Natural killer cell (primary cell): ENCODE measurements around the gene DLL1. TPM values are rescaled to one million over a fixed set of nuclear protein-coding genes. Genes with fewer than 3 reads are reported as not detected.

Experiments
- ATAC-seq, 3 donors: fragments of 150-1000 bp in 2 of 3; fragments of 200-7000 bp in 1 of 3; cut with Tn5 transposase; 1 replicate in 1 of 3; 2 replicates in 2 of 3; pipeline ENCODE4 v1.10.0; 2021; ENCODE audit warnings: mild to moderate bottlenecking in 2 of 3, moderate library complexity in 2 of 3
- DNase-seq, 2 donors: peaks; one replicate each; pipeline versions ENCODE4 v3.0.0 to v3.0.0-alpha.2; 2013 to 2021; ENCODE audit warnings: mixed read lengths in 1 of 2
- H3K27ac ChIP-seq: one replicate; pipeline ENCODE4 v1.5.1; 2013; ENCODE audit warnings: mild to moderate bottlenecking, low read length
- H3K27me3 ChIP-seq: one replicate; pipeline ENCODE4 v1.6.1; 2013; ENCODE audit warnings: low read length; ENCODE audit not compliant: control insufficient read depth, insufficient read depth
- H3K36me3 ChIP-seq: one replicate; pipeline ENCODE4 v1.6.1; 2013; ENCODE audit warnings: low read length; ENCODE audit not compliant: control insufficient read depth, insufficient read depth
- H3K4me1 ChIP-seq: one replicate; pipeline ENCODE4 v1.6.1; 2013; ENCODE audit warnings: low read length; ENCODE audit not compliant: control insufficient read depth, insufficient read depth
- H3K4me3 ChIP-seq: one replicate; pipeline ENCODE4 v1.5.1; 2013; ENCODE audit warnings: low read length
- H3K9me3 ChIP-seq: one replicate; pipeline ENCODE4 v1.6.1; 2013; ENCODE audit warnings: low read length; ENCODE audit not compliant: control insufficient read depth, insufficient read depth
- H3K27ac Mint-ChIP-seq, 2 donors: one replicate each; pipeline ENCODE4 v1.8.0; 2022; ENCODE audit warnings: mild to moderate bottlenecking in 2 of 2, mixed read lengths in 2 of 2, moderate library complexity in 1 of 2
- H3K27me3 Mint-ChIP-seq, 2 donors: one replicate each; pipeline ENCODE4 v1.8.0; 2022; ENCODE audit warnings: low read depth in 2 of 2, mixed read lengths in 2 of 2
- H3K36me3 Mint-ChIP-seq: one replicate; pipeline ENCODE4 v1.8.0; 2022; ENCODE audit warnings: mixed read lengths
- H3K4me1 Mint-ChIP-seq, 2 donors: one replicate each; pipeline ENCODE4 v1.8.0; 2022; ENCODE audit warnings: mixed read lengths in 2 of 2
- H3K4me3 Mint-ChIP-seq: one replicate; pipeline ENCODE4 v1.8.0; 2022; ENCODE audit warnings: mild to moderate bottlenecking, moderate library complexity, mixed read lengths
- H3K9me3 Mint-ChIP-seq, 2 donors: one replicate each; pipeline ENCODE4 v1.8.0; 2022; ENCODE audit warnings: mixed read lengths in 2 of 2
- WGBS: methylation state at CpG from one replicate; pipeline ENCODE4 v1.1.7; 2013; ENCODE audit warnings: missing lambda C conversion rate; ENCODE audit not compliant: insufficient coverage; 5-methylcytosine and 5-hydroxymethylcytosine counted together
- intact Hi-C: fragments of 100-400 bp; cut with micrococcal nuclease; formaldehyde crosslinking; loops from one replicate; pipeline ENCODE4 v1.14.2; 2022
- total RNA-seq, 4 donors: library from RNA; stranded (reverse); fragments of 120-200 nt in 1 of 4; gene quantifications; one replicate each; pipeline versions ENCODE4 v1.2.3 to v1.2.4, GENCODE V29; 2013 to 2022
- TF ChIP-seq, protein P1 (sequence below): fragments of 200-600 bp; IDR thresholded peaks from one replicate; pipeline ENCODE4 v1.8.0; 2022; ENCODE audit warnings: antibody characterized with exemption

The DLL1 gene
- total RNA-seq, 3 donors from 2014 or later (not counting 1 experiment from before 2014, with no cell fraction given) = 4.3 to 16.9 (median 6.0) TPM

DNA sequence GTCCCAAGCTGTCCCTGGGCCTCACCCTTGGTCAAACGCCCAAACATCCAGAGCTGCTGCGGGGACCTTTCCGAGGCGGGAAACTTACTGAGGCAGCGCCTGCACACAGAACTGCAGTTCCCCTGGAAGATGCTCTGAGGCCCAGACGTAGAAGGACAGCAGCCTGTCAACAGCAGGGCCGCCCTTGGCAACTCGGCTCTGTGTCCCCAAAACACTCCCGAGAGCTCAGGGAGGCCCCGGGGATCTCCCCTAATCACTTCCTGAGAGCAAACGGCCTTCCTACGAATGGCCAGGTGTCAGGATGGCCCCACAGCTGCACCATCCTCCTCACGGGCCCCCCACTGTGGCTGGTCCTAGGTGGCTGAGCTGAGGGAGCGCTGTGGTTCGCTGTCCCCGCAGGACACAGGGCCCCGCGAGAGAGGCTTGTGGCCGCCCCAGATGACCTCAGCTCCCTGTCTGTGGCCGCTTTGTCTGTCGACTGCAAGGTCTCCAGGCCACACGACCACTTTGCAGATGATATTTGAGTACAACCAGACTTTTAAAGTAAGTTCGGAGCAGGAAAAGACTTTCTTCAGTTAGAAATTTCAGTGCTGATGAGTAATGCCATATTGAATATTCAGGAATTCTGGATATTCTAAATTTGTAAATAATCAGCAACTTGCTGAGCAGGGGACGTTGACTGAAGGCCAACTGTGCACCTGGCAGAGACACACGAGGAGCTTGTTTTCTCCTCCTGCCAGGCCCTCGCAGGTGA, 46.0 kb downstream of the DLL1 start:
- TF ChIP-seq, protein P1, sequence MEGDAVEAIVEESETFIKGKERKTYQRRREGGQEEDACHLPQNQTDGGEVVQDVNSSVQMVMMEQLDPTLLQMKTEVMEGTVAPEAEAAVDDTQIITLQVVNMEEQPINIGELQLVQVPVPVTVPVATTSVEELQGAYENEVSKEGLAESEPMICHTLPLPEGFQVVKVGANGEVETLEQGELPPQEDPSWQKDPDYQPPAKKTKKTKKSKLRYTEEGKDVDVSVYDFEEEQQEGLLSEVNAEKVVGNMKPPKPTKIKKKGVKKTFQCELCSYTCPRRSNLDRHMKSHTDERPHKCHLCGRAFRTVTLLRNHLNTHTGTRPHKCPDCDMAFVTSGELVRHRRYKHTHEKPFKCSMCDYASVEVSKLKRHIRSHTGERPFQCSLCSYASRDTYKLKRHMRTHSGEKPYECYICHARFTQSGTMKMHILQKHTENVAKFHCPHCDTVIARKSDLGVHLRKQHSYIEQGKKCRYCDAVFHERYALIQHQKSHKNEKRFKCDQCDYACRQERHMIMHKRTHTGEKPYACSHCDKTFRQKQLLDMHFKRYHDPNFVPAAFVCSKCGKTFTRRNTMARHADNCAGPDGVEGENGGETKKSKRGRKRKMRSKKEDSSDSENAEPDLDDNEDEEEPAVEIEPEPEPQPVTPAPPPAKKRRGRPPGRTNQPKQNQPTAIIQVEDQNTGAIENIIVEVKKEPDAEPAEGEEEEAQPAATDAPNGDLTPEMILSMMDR = no peak
- Histone ChIP-seq H3K36me3 (no peaks in the 10 kb centered on the region), H3K9me3 (no peaks in the 10 kb centered on the region), H3K27me3 (peaks cover 3% of the 10 kb centered on the region), H3K27ac (no peak overlapping the region), H3K4me3 (no peak overlapping the region), H3K4me1 (no peaks in the 10 kb centered on the region)
- DNase-seq (no peak), ATAC-seq (no peak)
- Mint-ChIP-seq H3K36me3 (no peaks in the 10 kb centered on the region), H3K4me3 (no peak overlapping the region), H3K9me3 (no peaks in the 10 kb centered on the region), H3K4me1 (peaks cover 0 to 5% of the 10 kb centered on the region in 2 donors), H3K27me3 (peaks cover 16 to 35% of the 10 kb centered on the region in 2 donors), H3K27ac (no peak overlapping the region)
- intact Hi-C loops = no loop called here
- 73% methylated on average over 26 of the region's 26 CpGs for WGBS

DNA sequence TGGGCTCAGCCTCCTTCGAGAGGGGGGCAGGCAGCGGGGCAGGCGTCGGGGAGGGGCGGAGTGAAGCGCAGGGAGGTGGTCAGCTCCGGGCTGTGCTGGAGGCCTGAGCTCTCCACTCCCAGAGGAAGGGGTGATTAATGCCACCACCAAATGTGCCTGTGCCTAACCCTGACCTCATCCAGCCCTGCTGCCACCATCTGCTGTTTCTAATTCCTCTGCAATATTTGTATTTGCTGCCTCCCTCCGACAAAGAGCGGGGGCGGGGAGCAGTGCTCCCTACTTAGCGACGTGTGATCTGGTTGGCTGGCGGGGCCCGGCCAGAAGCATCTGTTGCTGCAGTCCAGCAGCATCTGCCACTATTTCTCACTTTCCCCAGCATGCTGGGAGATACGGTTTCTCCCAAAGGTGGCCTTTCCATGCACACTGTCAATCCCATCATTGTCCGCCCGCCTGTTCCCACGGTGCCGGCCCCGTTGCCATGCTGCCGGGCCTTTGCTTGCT, 47.0 kb downstream of the DLL1 start:
- Histone ChIP-seq H3K4me3 (no peak overlapping the region), H3K9me3 (no peaks in the 10 kb centered on the region), H3K27me3 (peaks cover 3% of the 10 kb centered on the region), H3K36me3 (no peaks in the 10 kb centered on the region), H3K4me1 (no peaks in the 10 kb centered on the region), H3K27ac (no peak overlapping the region)
- no peaks in the 10 kb centered on the region for H3K9me3 Mint-ChIP-seq
- WGBS = 86% methylated on average over 21 of the region's 21 CpGs
- intact Hi-C loops = no loop called here
- ATAC-seq = no peak
- peaks cover 21 to 35% of the 10 kb centered on the region in 2 donors for H3K27me3 Mint-ChIP-seq
- peaks cover 0 to 5% of the 10 kb centered on the region in 2 donors for H3K4me1 Mint-ChIP-seq
- no peak for DNase-seq
- H3K27ac Mint-ChIP-seq = no peak overlapping the region
- no peaks in the 10 kb centered on the region for H3K36me3 Mint-ChIP-seq
- H3K4me3 Mint-ChIP-seq = no peak overlapping the region
- TF ChIP-seq, protein P1 = no peak

DNA sequence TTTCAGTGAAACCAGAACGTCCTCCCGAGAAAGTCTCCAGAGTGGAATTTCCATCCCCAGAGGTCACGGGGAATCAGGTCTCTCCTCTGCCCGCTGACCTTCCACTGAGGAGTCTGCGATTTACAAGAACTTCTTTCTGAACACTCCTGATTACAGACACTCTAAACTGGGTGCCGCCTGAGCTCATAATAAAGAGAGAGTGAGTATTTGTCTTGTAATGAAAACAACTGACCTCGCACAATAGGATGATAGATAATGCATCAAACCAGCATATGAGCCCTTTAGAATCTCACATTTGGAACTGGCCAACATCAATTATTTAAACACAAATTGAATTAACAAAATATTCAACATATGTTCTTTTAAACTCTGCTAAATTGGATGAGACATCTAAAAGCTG, 47.5 kb downstream of the DLL1 start:
- WGBS = 90% methylated on average over 7 of the region's 7 CpGs

More for the DNA sequence above, 47.5 kb downstream of the DLL1 start:
- no peak overlapping the region for H3K27ac Mint-ChIP-seq
- H3K36me3 Mint-ChIP-seq = no peaks in the 10 kb centered on the region
- Histone ChIP-seq H3K27me3 (peaks cover 3% of the 10 kb centered on the region), H3K4me3 (no peak overlapping the region), H3K4me1 (no peaks in the 10 kb centered on the region), H3K36me3 (no peaks in the 10 kb centered on the region), H3K27ac (no peak overlapping the region), H3K9me3 (no peaks in the 10 kb centered on the region)
- intact Hi-C loops = no loop called here
- H3K4me3 Mint-ChIP-seq = no peak overlapping the region
- H3K27me3 Mint-ChIP-seq = peaks cover 21 to 31% of the 10 kb centered on the region in 2 donors
- no peak for DNase-seq
- no peak for ATAC-seq
- peaks cover 0 to 5% of the 10 kb centered on the region in 2 donors for H3K4me1 Mint-ChIP-seq
- no peaks in the 10 kb centered on the region for H3K9me3 Mint-ChIP-seq
- TF ChIP-seq, protein P1 = no peak
